ENCODE data around the gene SLC16A4. TPM values are rescaled to one million over a fixed set of nuclear protein-coding genes. Genes with fewer than 3 reads are reported as not detected.
A peak's percentile ranks its signal among the peaks of the same experiment; 100 is the strongest.
"Not testable (repeated sequence)": the region's sequence is repeated elsewhere in the genome, so short reads cannot be mapped to it uniquely, and the experiment has no call there.

Gene SLC16A4
- total RNA-seq = 6.4 TPM

GRCh38 chr1:110390692-110391245 is at the start of gene SLC16A4:
Gene SLC16A4, minus strand, starts transcription at chr1:110391026. Its CDS starts 1,703 bp downstream, at chr1:110389323.
- Histone ChIP-seq H3K4me1 (peaks cover 5% of the 10 kb centered on the region), H3K9me3 (no peaks in the 10 kb centered on the region), H3K4me3 (peak within 1 kb of the TSS; percentile 24 to 33), H3K36me3 (no peaks in the 10 kb centered on the region), H3K27me3 (no peaks in the 10 kb centered on the region), H3K27ac (peak within 1 kb of the TSS; percentile 63)
- TF ChIP-seq POLR2A (IDR thresholded peaks at IDR 0.05) (no peak), POLR2AphosphoS5 (IDR thresholded peaks at IDR 0.05; ENCODE audit: insufficient read depth in 1 of 2, low read depth in 1 of 2) (no peak)
- TF ChIP-seq, protein P1, sequence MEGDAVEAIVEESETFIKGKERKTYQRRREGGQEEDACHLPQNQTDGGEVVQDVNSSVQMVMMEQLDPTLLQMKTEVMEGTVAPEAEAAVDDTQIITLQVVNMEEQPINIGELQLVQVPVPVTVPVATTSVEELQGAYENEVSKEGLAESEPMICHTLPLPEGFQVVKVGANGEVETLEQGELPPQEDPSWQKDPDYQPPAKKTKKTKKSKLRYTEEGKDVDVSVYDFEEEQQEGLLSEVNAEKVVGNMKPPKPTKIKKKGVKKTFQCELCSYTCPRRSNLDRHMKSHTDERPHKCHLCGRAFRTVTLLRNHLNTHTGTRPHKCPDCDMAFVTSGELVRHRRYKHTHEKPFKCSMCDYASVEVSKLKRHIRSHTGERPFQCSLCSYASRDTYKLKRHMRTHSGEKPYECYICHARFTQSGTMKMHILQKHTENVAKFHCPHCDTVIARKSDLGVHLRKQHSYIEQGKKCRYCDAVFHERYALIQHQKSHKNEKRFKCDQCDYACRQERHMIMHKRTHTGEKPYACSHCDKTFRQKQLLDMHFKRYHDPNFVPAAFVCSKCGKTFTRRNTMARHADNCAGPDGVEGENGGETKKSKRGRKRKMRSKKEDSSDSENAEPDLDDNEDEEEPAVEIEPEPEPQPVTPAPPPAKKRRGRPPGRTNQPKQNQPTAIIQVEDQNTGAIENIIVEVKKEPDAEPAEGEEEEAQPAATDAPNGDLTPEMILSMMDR (IDR thresholded peaks at IDR 0.05) = no peak
- DNase-seq (ENCODE audit: extremely low spot score in 2 of 2) = no peak
- intact Hi-C loops (cut with DNase I) = loop anchor here (2.0 kb wide), 1 partner anchor 34 kb away; no protein-coding TSS in a partner anchor

DNA sequence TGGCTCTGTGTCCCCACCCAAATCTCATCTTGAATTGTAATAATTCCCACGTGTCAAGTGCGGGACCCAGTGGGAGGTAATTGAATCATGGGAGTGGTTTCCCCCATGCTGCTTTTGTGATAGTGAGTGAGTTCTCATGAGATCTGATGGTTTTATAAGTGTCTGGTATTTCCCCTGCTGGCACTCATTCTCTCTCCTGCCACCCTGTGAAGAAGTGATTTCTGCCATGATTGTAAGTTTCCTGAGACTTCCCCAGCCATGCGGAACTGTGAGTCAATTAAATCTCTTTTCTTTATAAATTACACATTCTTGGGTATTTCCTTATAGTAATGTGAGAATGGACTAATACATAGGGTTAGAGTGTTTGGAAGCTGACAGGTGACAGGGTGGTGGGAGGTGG is 49.0 kb upstream of the SLC16A4 start:
- H3K36me3 ChIP-seq; H3K27me3 ChIP-seq; H3K4me3 ChIP-seq; DNase-seq (ENCODE audit: extremely low spot score in 2 of 2); intact Hi-C loops (cut with DNase I); H3K27ac ChIP-seq; H3K9me3 ChIP-seq: not testable (repeated sequence)
- peaks cover 30% of the 10 kb centered on the region for H3K4me1 ChIP-seq

- H3K36me3 ChIP-seq = no peaks in the 10 kb centered on the region
- TF ChIP-seq, protein P1 (IDR thresholded peaks at IDR 0.05) = no peak
- TF ChIP-seq POLR2AphosphoS5 (IDR thresholded peaks at IDR 0.05; ENCODE audit: insufficient read depth in 1 of 2, low read depth in 1 of 2) = no peak
- TF ChIP-seq POLR2A (IDR thresholded peaks at IDR 0.05) = no peak
- H3K4me1 ChIP-seq = peaks cover 30% of the 10 kb centered on the region
- H3K9me3 ChIP-seq = no peaks in the 10 kb centered on the region
- no peak for DNase-seq (ENCODE audit: extremely low spot score in 2 of 2)
- H3K27ac ChIP-seq = no peak overlapping the region
- no peak overlapping the region for H3K4me3 ChIP-seq
- H3K27me3 ChIP-seq = no peaks in the 10 kb centered on the region
- intact Hi-C loops (cut with DNase I) = no loop called here
Observed at GRCh38 chr1:110438893-110439292, 48.1 kb upstream of the SLC16A4 start.

GRCh38 chr1:110437645-110438299 is 46.9 kb upstream of the SLC16A4 start:
- H3K36me3 ChIP-seq; H3K9me3 ChIP-seq; H3K27me3 ChIP-seq; H3K4me3 ChIP-seq; intact Hi-C loops (cut with DNase I); DNase-seq (ENCODE audit: extremely low spot score in 2 of 2): not testable (repeated sequence)
- H3K4me1 ChIP-seq = peaks cover 34% of the 10 kb centered on the region
- H3K27ac ChIP-seq = peak overlapping the region; percentile 74

- TF ChIP-seq POLR2AphosphoS5 (IDR thresholded peaks at IDR 0.05; ENCODE audit: insufficient read depth in 1 of 2, low read depth in 1 of 2) (peak; percentile 34 to 61), POLR2A (IDR thresholded peaks at IDR 0.05) (no peak)
- H3K4me3 ChIP-seq = no peak overlapping the region
- intact Hi-C loops (cut with DNase I) = no loop called here
- H3K4me1 ChIP-seq = peaks cover 27% of the 10 kb centered on the region
- H3K9me3 ChIP-seq = no peaks in the 10 kb centered on the region
- peak overlapping the region; percentile 68 for H3K27ac ChIP-seq
- H3K27me3 ChIP-seq = no peaks in the 10 kb centered on the region
- no peak for DNase-seq (ENCODE audit: extremely low spot score in 2 of 2)
- no peaks in the 10 kb centered on the region for H3K36me3 ChIP-seq
Observed at GRCh38 chr1:110436635-110437034, 45.8 kb upstream of the SLC16A4 start.

GRCh38 chr1:110434946-110435345 is 44.1 kb upstream of the SLC16A4 start:
- Histone ChIP-seq H3K27me3 (no peaks in the 10 kb centered on the region), H3K27ac (no peak overlapping the region), H3K4me3 (no peak overlapping the region), H3K4me1 (peaks cover 16% of the 10 kb centered on the region), H3K9me3 (no peaks in the 10 kb centered on the region), H3K36me3 (no peaks in the 10 kb centered on the region)
- TF ChIP-seq, protein P1 (IDR thresholded peaks at IDR 0.05) = no peak
- TF ChIP-seq POLR2A (IDR thresholded peaks at IDR 0.05) (no peak), POLR2AphosphoS5 (IDR thresholded peaks at IDR 0.05; ENCODE audit: insufficient read depth in 1 of 2, low read depth in 1 of 2) (no peak)
- no peak for DNase-seq (ENCODE audit: extremely low spot score in 2 of 2)
- intact Hi-C loops (cut with DNase I) = no loop called here

All from vagina (tissue), 2 donors.